GM10248 (cell line): Measurements from ENCODE around the gene RTL1.

Experiments
- CTCF ChIA-PET: fragments of 300-600 bp; sonication (Branson Sonifier 250); formaldehyde crosslinking; extraction: SDS; loops from one replicate; lab custom pipeline; 2021; ENCODE audit warnings: antibody characterized with exemption; lab: Yijun Ruan, JAX
- POLR2A ChIA-PET: fragments of 350-650 bp; sonication (Branson Sonifier 250); formaldehyde crosslinking; extraction: SDS; loops from one replicate; lab custom pipeline; 2020; ENCODE audit warnings: antibody characterized with exemption; lab: Yijun Ruan, JAX
- DNase-seq: peaks from one replicate; pipeline ENCODE4 v3.0.0; 2012; ENCODE audit errors: extremely low spot score
- CTCF ChIP-seq: IDR thresholded peaks from 2 replicates; pipeline ENCODE4 v1.5.1; 2012; ENCODE audit warnings: mild to moderate bottlenecking, low read depth; ENCODE audit errors: extremely low read depth, missing control alignments, control extremely low read depth

Gene RTL1

GRCh38 chr14:100899884-100900771 is 3.4 kb downstream of the RTL1 start:
- ChIA-PET CTCF (interaction anchor here (1.2 kb wide), 1 partner anchor 48 kb away, joined by 3 read pairs; no protein-coding TSS in a partner anchor), POLR2A (no interaction called here)
- TF ChIP-seq CTCF, result no peak
- DNase-seq, result no peak

GRCh38 chr14:100898935-100899883 is 4.3 kb downstream of the RTL1 start:
- no peak for TF ChIP-seq CTCF
- no peak for DNase-seq
- ChIA-PET POLR2A (no interaction called here), CTCF (interaction anchor here (1.2 kb wide), 1 partner anchor 47 kb away, joined by 3 read pairs; no protein-coding TSS in a partner anchor)

- no peak for TF ChIP-seq CTCF
- ChIA-PET CTCF (interaction anchor here (1.2 kb wide), 1 partner anchor 46 kb away, joined by 3 read pairs; no protein-coding TSS in a partner anchor), POLR2A (no interaction called here)
- DNase-seq, result no peak
Observed at GRCh38 chr14:100898465-100898864, 5.1 kb downstream of the RTL1 start.

GRCh38 chr14:100896369-100897060 is 7.0 kb downstream of the RTL1 start:
- CTCF ChIA-PET, result no interaction called here
- POLR2A ChIA-PET, result no interaction called here
- TF ChIP-seq CTCF, result no peak
- no peak for DNase-seq

DNA sequence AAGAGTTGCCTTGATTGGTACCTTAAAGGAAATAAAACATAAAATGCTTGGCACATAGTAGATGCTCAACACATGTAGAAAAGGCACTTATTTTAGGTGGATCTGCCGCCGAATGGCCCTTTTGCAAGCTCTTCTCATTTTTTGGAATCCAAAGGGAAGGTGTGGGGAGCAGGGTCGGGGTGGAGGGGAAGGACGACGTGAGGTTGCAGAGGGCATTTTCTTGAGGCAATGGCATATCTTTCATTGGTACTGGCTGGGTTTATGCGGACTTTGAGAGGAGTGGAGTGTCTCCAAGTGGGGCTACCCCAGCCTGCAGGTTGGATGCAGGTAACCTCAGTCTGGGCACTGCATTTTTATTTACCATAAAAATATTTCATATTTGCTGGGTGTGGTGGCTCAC is 8.1 kb downstream of the RTL1 start:
- ChIA-PET POLR2A (no interaction called here), CTCF (no interaction called here)
- no peak for DNase-seq
- TF ChIP-seq CTCF, result no peak

DNA sequence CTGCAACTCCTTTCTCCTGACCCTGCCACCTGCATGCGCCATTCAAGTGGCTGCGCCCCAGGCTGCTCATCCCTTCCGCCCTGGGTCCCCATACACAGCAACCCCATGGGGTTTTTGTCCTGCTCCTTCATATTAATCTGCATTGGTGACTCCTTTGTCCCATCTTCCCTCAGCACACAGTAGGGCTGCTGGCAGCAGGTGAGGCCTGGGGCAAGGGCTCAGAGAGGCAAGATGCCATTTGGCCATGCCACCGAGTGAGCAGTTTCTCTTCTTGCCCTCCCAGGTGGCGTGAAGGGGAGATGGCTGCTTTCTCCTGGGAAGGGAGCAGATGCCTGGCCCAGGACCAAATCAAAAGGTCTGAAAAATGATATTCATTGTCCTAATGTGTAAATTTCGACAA is 9.1 kb downstream of the RTL1 start:
- CTCF ChIA-PET, result no interaction called here
- POLR2A ChIA-PET, result no interaction called here
- no peak for TF ChIP-seq CTCF
- no peak for DNase-seq
